ENCODE measurements around the gene TPGS2.
"Not testable (repeated sequence)": the region's sequence is repeated elsewhere in the genome, so short reads cannot be mapped to it uniquely, and the experiment has no call there.

Gene TPGS2

DNA sequence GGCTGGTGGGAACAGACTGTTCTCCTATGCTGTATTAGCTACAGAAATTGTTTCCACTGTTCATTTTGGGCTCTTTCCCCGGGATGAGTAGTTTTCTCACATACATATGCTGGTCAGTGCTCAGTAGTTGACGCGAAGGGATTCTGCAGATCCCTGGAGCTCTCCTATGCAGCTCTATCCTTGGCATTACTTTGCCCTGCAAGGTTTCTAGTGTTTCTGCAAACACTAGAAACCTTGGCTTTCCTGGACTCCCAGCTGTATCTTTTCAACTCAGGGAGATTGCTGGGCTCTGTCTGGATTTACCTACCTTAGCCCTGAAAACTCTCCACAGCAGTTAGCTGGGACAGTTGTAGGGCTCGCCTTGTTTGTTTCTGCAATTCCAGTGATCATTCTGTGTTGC, 11.0 kb upstream of the TPGS2 start:
- no peak overlapping the region for H2AFZ ChIP-seq (ENCODE audit: low read depth, low read length)
- H3K9me3 ChIP-seq (ENCODE audit: low read length), result no peaks in the 10 kb centered on the region
- no peaks in the 10 kb centered on the region for H3K4me1 ChIP-seq (ENCODE audit: insufficient read depth, low read length)
- peaks cover 8% of the 10 kb centered on the region for H3K36me3 ChIP-seq (ENCODE audit: insufficient read depth, low read length)
- H3K4me3 ChIP-seq (ENCODE audit: low read length), result no peak overlapping the region
- H3K27me3 ChIP-seq (ENCODE audit: insufficient read depth, low read length), result no peaks in the 10 kb centered on the region

DNA sequence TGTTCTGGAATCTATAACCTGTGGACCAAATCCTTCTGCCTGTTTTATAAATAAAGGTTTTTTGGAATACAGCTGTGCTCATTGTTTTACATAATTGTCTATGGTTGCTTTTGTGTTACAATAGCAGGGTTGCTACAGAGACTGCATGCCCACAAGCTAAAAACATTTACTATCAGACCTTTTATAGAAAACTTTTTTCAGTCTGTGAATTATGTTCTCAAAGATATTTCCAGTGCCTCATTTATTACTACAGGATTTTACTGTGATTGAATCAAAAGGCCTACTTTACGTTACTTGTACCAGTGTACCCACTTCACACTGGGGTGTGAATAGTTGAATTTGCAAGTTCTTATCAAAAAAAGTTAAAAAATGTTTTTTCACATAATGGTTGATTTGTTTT, 7.1 kb upstream of the TPGS2 start:
- H3K36me3 ChIP-seq (ENCODE audit: insufficient read depth, low read length), result peaks cover 8% of the 10 kb centered on the region
- no peak overlapping the region for H3K4me3 ChIP-seq (ENCODE audit: low read length)
- no peaks in the 10 kb centered on the region for H3K9me3 ChIP-seq (ENCODE audit: low read length)
- H3K27me3 ChIP-seq (ENCODE audit: insufficient read depth, low read length), result no peaks in the 10 kb centered on the region
- no peaks in the 10 kb centered on the region for H3K4me1 ChIP-seq (ENCODE audit: insufficient read depth, low read length)
- no peak overlapping the region for H2AFZ ChIP-seq (ENCODE audit: low read depth, low read length)

DNA sequence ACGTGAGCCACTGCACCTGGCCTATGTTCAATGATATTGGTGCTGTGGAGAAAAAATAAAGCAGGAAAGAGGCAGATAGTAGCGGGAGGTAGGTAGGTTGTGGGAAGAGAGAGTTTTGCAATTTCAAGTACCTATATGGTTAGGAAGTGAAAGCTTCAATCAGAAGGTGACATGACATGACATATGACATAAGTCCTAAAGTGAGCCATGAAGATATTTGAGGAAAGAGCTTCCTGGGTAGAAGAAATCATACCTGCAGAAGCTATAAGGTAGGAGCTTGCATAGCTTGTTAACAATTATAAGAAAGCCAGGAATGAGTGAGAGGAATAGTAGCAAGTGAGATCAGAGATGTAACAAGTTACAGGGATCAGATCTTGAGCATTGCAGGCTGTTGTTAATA, 4.3 kb upstream of the TPGS2 start:
- H3K36me3 ChIP-seq (ENCODE audit: insufficient read depth, low read length), result peaks cover 8% of the 10 kb centered on the region
- H2AFZ ChIP-seq (ENCODE audit: low read depth, low read length), result no peak overlapping the region
- no peaks in the 10 kb centered on the region for H3K9me3 ChIP-seq (ENCODE audit: low read length)
- no peaks in the 10 kb centered on the region for H3K27me3 ChIP-seq (ENCODE audit: insufficient read depth, low read length)
- H3K4me3 ChIP-seq (ENCODE audit: low read length), result no peak overlapping the region
- peaks cover 11% of the 10 kb centered on the region for H3K4me1 ChIP-seq (ENCODE audit: insufficient read depth, low read length)

DNA sequence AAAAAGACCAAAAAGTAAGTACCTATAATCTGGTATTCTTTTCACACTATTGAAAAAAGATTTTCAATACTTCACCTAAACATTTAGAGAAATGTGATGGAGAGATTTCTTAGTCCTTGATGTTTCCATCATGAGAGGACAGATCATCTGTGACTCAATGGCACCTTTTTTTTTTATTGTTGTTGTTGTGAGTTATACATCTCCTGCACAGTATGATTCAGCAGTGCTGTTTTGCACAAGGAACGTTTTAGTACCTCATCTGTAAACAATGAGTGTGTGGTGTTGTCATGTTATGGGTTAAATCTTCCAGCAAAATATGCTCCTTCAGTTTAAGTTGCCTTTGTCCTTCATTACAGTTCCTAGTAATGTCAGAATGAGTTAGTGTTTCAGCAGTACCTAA, 2.3 kb upstream of the TPGS2 start:
- no peaks in the 10 kb centered on the region for H3K27me3 ChIP-seq (ENCODE audit: insufficient read depth, low read length)
- peaks cover 11% of the 10 kb centered on the region for H3K4me1 ChIP-seq (ENCODE audit: insufficient read depth, low read length)
- peaks cover 8% of the 10 kb centered on the region for H3K36me3 ChIP-seq (ENCODE audit: insufficient read depth, low read length)
- peaks cover 2% of the 10 kb centered on the region for H3K9me3 ChIP-seq (ENCODE audit: low read length)
- no peak overlapping the region for H2AFZ ChIP-seq (ENCODE audit: low read depth, low read length)
- H3K4me3 ChIP-seq (ENCODE audit: low read length), result no peak overlapping the region

DNA sequence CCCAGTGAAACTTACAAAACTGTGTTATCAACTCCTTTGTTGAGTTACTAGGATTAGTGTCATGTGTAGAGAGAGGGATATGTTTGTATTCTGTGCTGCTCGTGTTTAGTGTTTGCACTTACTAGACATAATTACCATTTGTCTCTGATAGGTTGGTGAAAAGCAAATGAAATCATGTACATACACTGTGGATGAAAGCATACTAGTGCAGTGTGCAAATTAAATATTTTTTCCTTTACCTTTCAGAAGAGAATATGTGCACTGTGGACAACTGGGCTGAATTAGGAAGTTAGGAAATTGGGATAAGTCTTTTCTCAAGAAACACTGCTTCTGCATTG, 1.3 kb upstream of the TPGS2 start:
- Histone ChIP-seq H3K4me3 (ENCODE audit: low read length) (peak overlapping the region; percentile 79), H2AFZ (ENCODE audit: low read depth, low read length) (no peak overlapping the region), H3K27me3 (ENCODE audit: insufficient read depth, low read length) (no peaks in the 10 kb centered on the region)

DNA sequence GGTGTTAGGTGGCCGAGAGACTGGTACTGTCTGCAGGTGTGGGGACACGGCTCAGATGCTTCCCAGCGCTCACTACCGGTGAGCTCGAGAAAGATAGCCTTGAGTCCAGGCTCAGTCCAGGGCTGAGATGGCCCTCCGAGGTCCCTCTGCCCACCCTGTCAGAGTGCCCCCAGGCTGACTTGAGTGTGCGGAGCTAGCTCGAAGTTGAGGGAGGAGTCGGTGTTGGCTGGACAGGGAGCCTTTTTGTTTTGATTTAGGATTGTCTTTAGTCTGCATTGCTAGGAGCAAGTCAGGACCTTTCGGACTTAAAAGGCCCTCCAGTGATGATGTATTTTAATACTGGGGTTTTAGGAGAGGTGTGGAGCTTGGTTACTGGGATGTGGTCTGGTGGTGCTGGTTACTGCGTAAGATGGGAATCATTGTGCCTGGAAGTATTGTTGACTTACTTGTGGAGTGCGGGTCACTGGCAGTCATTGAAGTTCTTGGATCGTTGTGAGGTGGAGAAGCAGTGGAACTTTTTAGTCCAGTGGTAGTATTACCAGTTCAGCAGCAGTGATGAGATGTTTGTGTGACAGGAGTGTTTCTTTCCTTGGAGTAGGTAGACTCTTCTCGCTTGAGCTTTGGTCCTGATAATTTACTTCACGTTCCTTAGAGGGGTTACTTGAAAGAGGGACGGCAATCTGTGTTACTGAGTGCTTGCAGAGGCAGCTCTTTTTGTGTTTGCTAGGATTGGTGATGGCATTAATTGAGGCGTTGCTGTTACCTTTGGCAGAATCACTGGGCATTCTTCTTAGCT, 758 bp upstream of the TPGS2 start:
- Histone ChIP-seq H3K4me1 (ENCODE audit: insufficient read depth, low read length) (peaks cover 11% of the 10 kb centered on the region), H3K4me3 (ENCODE audit: low read length) (peak overlapping the region; percentile 79), H3K27me3 (ENCODE audit: insufficient read depth, low read length) (no peaks in the 10 kb centered on the region), H2AFZ (ENCODE audit: low read depth, low read length) (peak overlapping the region; percentile 69), H3K9me3 (ENCODE audit: low read length) (peaks cover 2% of the 10 kb centered on the region), H3K36me3 (ENCODE audit: insufficient read depth, low read length) (no peaks in the 10 kb centered on the region)

More for the DNA sequence above, 1.3 kb upstream of the TPGS2 start:
- peaks cover 2% of the 10 kb centered on the region for H3K9me3 ChIP-seq (ENCODE audit: low read length)
- peaks cover 11% of the 10 kb centered on the region for H3K4me1 ChIP-seq (ENCODE audit: insufficient read depth, low read length)
- no peaks in the 10 kb centered on the region for H3K36me3 ChIP-seq (ENCODE audit: insufficient read depth, low read length)

DNA sequence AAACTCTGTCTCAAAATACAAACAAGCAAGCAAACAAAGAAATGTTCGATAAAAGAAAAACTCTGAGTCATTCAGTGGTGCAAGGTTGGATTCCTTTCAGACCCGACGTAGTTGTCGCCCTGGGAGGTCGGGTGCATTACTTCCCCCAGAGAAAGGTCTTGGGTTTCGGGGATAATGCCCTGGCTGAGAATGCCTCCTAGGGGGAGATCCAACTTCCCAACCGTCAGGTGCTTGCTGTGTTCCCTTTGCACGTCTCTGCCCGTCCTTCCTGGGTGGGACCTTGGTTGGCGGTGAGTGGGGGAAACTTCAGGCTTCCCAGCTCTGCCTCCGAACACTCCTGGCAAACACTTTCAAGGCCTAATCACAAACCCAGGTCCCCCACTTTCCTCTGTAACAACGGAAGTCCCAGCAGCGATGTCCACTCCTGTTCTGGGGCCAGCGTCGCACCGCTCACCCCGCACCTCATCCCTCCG, 609 bp downstream of the TPGS2 start:
- Histone ChIP-seq H3K27me3 (ENCODE audit: insufficient read depth, low read length) (no peaks in the 10 kb centered on the region), H3K4me1 (ENCODE audit: insufficient read depth, low read length) (peaks cover 11% of the 10 kb centered on the region), H3K9me3 (ENCODE audit: low read length) (peaks cover 3% of the 10 kb centered on the region), H3K36me3 (ENCODE audit: insufficient read depth, low read length) (peaks cover 6% of the 10 kb centered on the region), H2AFZ (ENCODE audit: low read depth, low read length) (peak overlapping the region; percentile 69), H3K4me3 (ENCODE audit: low read length) (peak overlapping the region; percentile 79)

DNA sequence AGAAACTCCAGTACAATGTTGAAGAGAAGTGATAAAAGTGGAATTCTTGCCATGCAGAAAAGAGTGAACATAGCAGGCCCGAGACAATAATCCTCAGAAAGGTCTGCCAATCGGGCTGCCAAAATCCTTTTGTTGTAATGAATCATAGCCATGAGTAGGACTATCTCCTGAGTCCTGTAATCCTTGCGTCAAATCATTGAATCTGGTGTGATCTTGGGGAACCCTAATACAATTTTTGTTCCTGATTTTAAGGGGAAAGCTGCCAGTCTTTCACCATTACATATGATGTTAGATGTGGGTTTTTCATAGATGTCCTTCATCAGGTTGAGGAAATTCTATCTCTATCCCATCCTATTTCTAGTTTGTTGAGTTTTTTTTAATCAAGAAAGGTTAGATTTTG, 2.2 kb downstream of the TPGS2 start:
- Histone ChIP-seq H3K4me1 (ENCODE audit: insufficient read depth, low read length) (peaks cover 11% of the 10 kb centered on the region), H3K9me3 (ENCODE audit: low read length) (peaks cover 4% of the 10 kb centered on the region), H2AFZ (ENCODE audit: low read depth, low read length) (no peak overlapping the region), H3K4me3 (ENCODE audit: low read length) (no peak overlapping the region), H3K27me3 (ENCODE audit: insufficient read depth, low read length) (no peaks in the 10 kb centered on the region), H3K36me3 (ENCODE audit: insufficient read depth, low read length) (peaks cover 14% of the 10 kb centered on the region)

DNA sequence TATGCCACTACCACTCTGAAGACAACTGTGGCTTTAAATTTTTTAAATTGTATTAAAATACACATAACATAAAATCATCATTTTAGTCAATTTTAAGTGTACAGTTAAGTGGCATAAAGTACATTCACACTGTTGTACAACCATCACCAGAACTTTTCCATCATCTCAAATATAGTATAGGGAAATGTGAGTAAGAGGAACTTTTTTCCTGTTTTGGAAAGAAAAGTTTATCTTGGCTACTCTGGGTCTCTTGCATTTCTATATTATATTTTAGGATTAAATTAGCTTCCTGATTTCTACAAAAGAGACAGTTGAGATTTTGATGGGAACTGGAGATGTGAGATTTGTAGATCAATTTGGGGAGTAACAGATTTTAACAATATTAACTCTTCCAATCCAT, 3.3 kb downstream of the TPGS2 start:
- H3K4me1 ChIP-seq (ENCODE audit: insufficient read depth, low read length), result peaks cover 11% of the 10 kb centered on the region
- no peak overlapping the region for H3K4me3 ChIP-seq (ENCODE audit: low read length)
- H3K36me3 ChIP-seq (ENCODE audit: insufficient read depth, low read length), result peaks cover 16% of the 10 kb centered on the region
- no peaks in the 10 kb centered on the region for H3K27me3 ChIP-seq (ENCODE audit: insufficient read depth, low read length)
- peaks cover 4% of the 10 kb centered on the region for H3K9me3 ChIP-seq (ENCODE audit: low read length)
- no peak overlapping the region for H2AFZ ChIP-seq (ENCODE audit: low read depth, low read length)

DNA sequence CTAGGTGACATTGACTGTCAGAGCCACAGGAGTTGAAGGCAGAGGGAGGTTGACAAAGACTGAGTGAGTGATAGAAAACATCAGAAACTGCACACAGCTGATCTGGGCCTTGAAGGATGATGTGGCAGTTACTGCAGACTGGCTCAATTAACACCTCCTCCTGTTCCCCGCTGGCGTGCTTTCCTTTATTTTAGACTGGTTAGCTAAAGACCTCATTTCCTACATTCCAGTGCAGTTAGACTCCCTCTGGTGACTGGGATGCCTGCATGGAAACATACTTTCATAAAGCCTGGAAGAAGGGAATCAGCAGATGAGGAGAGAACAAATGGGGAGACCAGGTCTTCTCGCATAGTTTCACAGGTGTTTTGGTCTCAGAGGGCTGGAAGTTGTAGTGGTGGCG, 7.1 kb downstream of the TPGS2 start:
- Histone ChIP-seq H3K36me3 (ENCODE audit: insufficient read depth, low read length) (peaks cover 43% of the 10 kb centered on the region), H3K4me3 (ENCODE audit: low read length) (no peak overlapping the region), H3K9me3 (ENCODE audit: low read length) (peaks cover 4% of the 10 kb centered on the region), H3K27me3 (ENCODE audit: insufficient read depth, low read length) (no peaks in the 10 kb centered on the region), H3K4me1 (ENCODE audit: insufficient read depth, low read length) (no peaks in the 10 kb centered on the region), H2AFZ (ENCODE audit: low read depth, low read length) (no peak overlapping the region)

DNA sequence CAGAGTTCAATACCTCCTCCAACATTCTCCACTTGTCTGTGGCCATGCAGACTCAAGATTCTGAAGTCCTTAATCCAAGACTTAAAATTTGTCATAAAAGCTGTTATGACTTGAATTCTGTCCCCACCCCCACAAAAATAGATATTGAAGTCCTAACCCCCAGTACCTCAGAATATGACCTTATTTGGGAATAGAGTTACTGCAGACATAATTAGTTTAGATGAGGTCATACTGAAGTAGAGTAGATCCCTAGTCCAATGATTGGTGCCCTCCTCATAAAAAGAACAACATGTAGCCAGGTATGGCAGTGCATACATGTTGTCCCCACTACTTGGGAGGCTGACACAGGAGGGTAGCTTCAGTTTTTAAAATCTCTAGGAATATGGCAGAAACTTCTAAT, 9.2 kb downstream of the TPGS2 start:
- Histone ChIP-seq H3K9me3 (ENCODE audit: low read length) (peaks cover 2% of the 10 kb centered on the region), H3K36me3 (ENCODE audit: insufficient read depth, low read length) (peaks cover 58% of the 10 kb centered on the region)

DNA sequence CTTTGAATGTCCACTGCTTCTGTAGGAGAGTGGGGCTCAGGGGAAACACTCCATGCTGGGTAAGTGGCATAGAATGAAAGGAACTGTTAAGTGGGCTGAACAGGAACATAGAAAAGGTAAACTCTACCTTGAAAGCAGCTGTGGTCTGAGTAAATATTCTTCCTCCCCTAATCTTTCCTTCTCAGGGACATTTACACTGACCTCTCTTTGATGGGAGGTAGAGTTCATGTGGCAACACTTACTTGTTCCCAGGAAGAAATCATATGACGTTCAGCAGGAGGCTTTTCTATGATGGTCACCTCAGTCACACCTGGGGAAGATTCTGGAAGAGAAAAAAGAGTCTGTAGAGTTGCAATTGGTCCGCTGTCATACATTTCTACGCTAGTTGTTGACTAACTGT, 10.2 kb downstream of the TPGS2 start:
- Histone ChIP-seq H3K27me3 (ENCODE audit: insufficient read depth, low read length) (no peaks in the 10 kb centered on the region), H3K4me1 (ENCODE audit: insufficient read depth, low read length) (no peaks in the 10 kb centered on the region), H3K36me3 (ENCODE audit: insufficient read depth, low read length) (peaks cover 61% of the 10 kb centered on the region), H3K9me3 (ENCODE audit: low read length) (peaks cover 2% of the 10 kb centered on the region), H3K4me3 (ENCODE audit: low read length) (no peak overlapping the region), H2AFZ (ENCODE audit: low read depth, low read length) (no peak overlapping the region)

More for the DNA sequence above, 9.2 kb downstream of the TPGS2 start:
- Histone ChIP-seq H3K4me3 (ENCODE audit: low read length) (no peak overlapping the region), H3K4me1 (ENCODE audit: insufficient read depth, low read length) (no peaks in the 10 kb centered on the region), H3K27me3 (ENCODE audit: insufficient read depth, low read length) (no peaks in the 10 kb centered on the region), H2AFZ (ENCODE audit: low read depth, low read length) (no peak overlapping the region)

DNA sequence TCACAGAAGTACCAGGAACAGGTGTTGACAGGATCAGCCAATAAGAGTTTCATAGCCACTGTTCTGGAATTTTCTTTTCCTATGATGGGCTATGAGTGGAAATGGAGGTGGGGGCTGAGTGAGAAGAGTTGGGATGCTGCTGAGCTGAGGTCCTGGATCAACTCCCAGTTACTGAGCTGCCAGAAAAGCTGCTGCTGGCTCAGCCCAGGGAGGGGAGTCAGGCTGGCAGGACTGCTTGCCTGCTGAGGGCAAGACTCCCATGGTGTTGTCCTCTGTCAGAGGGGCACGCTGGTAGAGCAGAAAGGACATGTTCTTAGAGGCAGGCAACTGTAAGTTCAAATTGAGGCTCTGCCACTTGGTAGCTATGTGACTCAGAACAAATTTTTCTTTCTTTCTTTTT, 11.8 kb downstream of the TPGS2 start:
- Histone ChIP-seq H3K9me3 (ENCODE audit: low read length) (no peaks in the 10 kb centered on the region), H3K27me3 (ENCODE audit: insufficient read depth, low read length) (no peaks in the 10 kb centered on the region), H3K4me3 (ENCODE audit: low read length) (no peak overlapping the region), H2AFZ (ENCODE audit: low read depth, low read length) (no peak overlapping the region), H3K4me1 (ENCODE audit: insufficient read depth, low read length) (no peaks in the 10 kb centered on the region), H3K36me3 (ENCODE audit: insufficient read depth, low read length) (peaks cover 66% of the 10 kb centered on the region)

DNA sequence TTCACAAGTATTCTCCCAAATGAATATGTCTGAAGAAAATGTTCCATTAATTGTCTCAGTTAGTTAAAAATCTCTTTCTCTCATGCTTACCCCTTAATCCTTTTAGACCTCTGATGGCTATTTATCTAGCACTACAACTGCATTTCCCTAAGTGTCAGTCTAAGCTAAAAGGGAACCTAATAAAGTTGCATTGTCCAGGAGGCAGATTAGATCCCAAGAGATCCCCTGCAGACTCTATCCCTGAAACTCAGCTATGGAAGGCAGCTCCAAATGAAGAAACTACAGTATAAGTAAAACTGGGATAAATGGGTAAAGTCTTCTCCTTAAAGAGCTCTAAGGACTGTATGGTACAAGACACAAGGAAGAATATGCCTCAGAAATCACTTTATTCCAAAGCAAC, 12.7 kb downstream of the TPGS2 start:
- not testable (repeated sequence) for H3K4me1 ChIP-seq (ENCODE audit: insufficient read depth, low read length); H3K4me3 ChIP-seq (ENCODE audit: low read length); H3K9me3 ChIP-seq (ENCODE audit: low read length); H3K27me3 ChIP-seq (ENCODE audit: insufficient read depth, low read length); H2AFZ ChIP-seq (ENCODE audit: low read depth, low read length)
- peaks cover 60% of the 10 kb centered on the region for H3K36me3 ChIP-seq (ENCODE audit: insufficient read depth, low read length)
